ENCODE measurements around the gene WIPF1. TPM values are rescaled to one million over a fixed set of nuclear protein-coding genes. Genes with fewer than 3 reads are reported as not detected.

WIPF1 gene
- total and polyA plus RNA-seq, 4 donors, result 18.5 to 64.1 (median 49.0) TPM

DNA sequence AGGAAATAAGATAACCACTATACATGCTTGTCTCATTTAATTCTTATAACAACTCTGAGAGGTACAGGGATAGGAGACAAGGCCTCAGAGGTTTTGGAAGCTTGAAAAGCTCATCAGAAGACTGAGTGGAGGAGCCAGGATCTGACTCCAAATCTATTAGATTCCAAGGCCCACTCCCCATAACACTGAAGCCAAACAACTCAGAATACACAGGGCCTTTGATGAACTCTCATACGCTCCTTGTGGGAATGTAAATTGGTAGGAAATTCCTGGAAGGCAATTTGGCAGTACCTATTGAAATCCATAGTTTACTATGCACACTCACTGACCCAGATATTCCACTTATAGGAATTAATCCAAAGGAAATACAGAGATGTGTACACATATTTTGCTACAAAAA, 27.9 kb downstream of the WIPF1 start:
- TF ChIP-seq, protein P1, sequence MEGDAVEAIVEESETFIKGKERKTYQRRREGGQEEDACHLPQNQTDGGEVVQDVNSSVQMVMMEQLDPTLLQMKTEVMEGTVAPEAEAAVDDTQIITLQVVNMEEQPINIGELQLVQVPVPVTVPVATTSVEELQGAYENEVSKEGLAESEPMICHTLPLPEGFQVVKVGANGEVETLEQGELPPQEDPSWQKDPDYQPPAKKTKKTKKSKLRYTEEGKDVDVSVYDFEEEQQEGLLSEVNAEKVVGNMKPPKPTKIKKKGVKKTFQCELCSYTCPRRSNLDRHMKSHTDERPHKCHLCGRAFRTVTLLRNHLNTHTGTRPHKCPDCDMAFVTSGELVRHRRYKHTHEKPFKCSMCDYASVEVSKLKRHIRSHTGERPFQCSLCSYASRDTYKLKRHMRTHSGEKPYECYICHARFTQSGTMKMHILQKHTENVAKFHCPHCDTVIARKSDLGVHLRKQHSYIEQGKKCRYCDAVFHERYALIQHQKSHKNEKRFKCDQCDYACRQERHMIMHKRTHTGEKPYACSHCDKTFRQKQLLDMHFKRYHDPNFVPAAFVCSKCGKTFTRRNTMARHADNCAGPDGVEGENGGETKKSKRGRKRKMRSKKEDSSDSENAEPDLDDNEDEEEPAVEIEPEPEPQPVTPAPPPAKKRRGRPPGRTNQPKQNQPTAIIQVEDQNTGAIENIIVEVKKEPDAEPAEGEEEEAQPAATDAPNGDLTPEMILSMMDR (IDR thresholded peaks at IDR 0.05; ENCODE audit: control extremely low read depth, extremely low read depth), result no peak
- no peak for ATAC-seq (ENCODE audit: insufficient read depth, low FRiP score)

DNA sequence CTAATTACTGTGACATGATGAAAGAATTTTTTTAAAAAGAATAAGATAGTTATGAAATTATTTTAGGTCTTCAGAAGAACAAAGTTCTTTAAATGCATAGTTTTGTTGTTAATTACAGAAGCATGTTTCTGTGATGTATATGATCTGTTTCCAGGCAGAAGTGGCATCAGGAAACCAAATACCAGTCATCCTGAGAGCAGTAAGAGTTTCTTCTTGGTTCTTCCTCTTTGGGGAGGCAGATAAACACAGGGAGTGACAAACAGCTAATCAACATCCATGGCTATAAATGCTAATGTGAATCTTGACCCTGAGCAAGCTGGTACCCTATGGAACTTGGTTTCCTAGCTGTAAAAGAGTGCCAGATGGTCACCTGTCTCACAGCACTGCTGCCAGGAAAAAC, 29.2 kb downstream of the WIPF1 start:
- Histone ChIP-seq H3K4me3 (no peak overlapping the region), H3K27ac (ENCODE audit: low read depth in 1 of 2, low read length in 1 of 2) (no peak overlapping the region), H3K27me3 (ENCODE audit: control insufficient read depth in 3 of 3, insufficient read depth in 3 of 3, low read length in 2 of 3) (no peaks in the 10 kb centered on the region), H3K9me3 (ENCODE audit: control insufficient read depth in 4 of 4, insufficient read depth in 3 of 4, low read length in 3 of 4) (no peaks in the 10 kb centered on the region), H3K4me1 (ENCODE audit: control insufficient read depth in 5 of 5, insufficient read depth in 5 of 5, low read length in 5 of 5) (peaks cover 0 to 2% (median 0%) of the 10 kb centered on the region in 5 donors), H3K36me3 (ENCODE audit: control insufficient read depth in 4 of 4, insufficient read depth in 4 of 4, low read length in 4 of 4) (peaks cover 16 to 23% (median 18%) of the 10 kb centered on the region in 4 donors), H3K9ac (ENCODE audit: insufficient read depth in 1 of 2, low read length in 2 of 2) (no peak overlapping the region)
- TF ChIP-seq, protein P1 (IDR thresholded peaks at IDR 0.05; ENCODE audit: control extremely low read depth, extremely low read depth), result no peak
- no peak for ATAC-seq (ENCODE audit: insufficient read depth, low FRiP score)
- no peak for DNase-seq

More for the DNA sequence above, 27.9 kb downstream of the WIPF1 start:
- Histone ChIP-seq H3K4me3 (no peak overlapping the region), H3K27me3 (ENCODE audit: control insufficient read depth in 3 of 3, insufficient read depth in 3 of 3, low read length in 2 of 3) (no peaks in the 10 kb centered on the region), H3K27ac (ENCODE audit: low read depth in 1 of 2, low read length in 1 of 2) (no peak overlapping the region), H3K4me1 (ENCODE audit: control insufficient read depth in 5 of 5, insufficient read depth in 5 of 5, low read length in 5 of 5) (peaks cover 0 to 9% (median 0%) of the 10 kb centered on the region in 5 donors), H3K36me3 (ENCODE audit: control insufficient read depth in 4 of 4, insufficient read depth in 4 of 4, low read length in 4 of 4) (peaks cover 16 to 21% (median 19%) of the 10 kb centered on the region in 4 donors), H3K9ac (ENCODE audit: insufficient read depth in 1 of 2, low read length in 2 of 2) (no peak overlapping the region), H3K9me3 (ENCODE audit: control insufficient read depth in 4 of 4, insufficient read depth in 3 of 4, low read length in 3 of 4) (no peaks in the 10 kb centered on the region)
- DNase-seq, result no peak
- WGBS, 2 donors, result 0 to 97% methylated on average over 1 of the region's 1 CpG

DNA sequence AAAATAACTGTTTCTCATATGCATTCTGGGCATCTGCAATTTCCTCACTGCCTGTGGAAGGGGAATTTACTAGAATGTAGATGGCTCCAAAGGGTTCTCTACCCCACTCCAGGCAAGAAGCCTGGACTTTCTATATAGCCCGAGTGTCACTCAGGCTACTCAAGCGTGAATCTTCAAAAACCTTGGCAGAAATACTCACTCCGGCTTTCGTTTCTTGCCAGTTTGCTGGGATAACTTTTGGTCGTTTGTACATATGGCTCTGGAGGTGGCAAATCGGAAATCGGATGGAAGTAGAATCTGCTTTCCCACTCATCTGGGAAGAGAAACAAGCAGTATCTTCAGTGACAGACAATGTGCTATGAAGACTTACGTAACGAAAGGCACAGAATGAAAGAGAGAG, 30.7 kb downstream of the WIPF1 start:
- Histone ChIP-seq H3K27me3 (ENCODE audit: control insufficient read depth in 3 of 3, insufficient read depth in 3 of 3, low read length in 2 of 3) (no peaks in the 10 kb centered on the region), H3K36me3 (ENCODE audit: control insufficient read depth in 4 of 4, insufficient read depth in 4 of 4, low read length in 4 of 4) (peaks cover 16 to 26% (median 21%) of the 10 kb centered on the region in 4 donors), H3K4me3 (no peak overlapping the region), H3K27ac (ENCODE audit: low read depth in 1 of 2, low read length in 1 of 2) (no peak overlapping the region), H3K4me1 (ENCODE audit: control insufficient read depth in 5 of 5, insufficient read depth in 5 of 5, low read length in 5 of 5) (peaks cover 0 to 6% (median 0%) of the 10 kb centered on the region in 5 donors), H3K9me3 (ENCODE audit: control insufficient read depth in 4 of 4, insufficient read depth in 3 of 4, low read length in 3 of 4) (no peaks in the 10 kb centered on the region), H3K9ac (ENCODE audit: insufficient read depth in 1 of 2, low read length in 2 of 2) (no peak overlapping the region)
- DNase-seq (no peak), ATAC-seq (ENCODE audit: insufficient read depth, low FRiP score) (no peak)
- TF ChIP-seq, protein P1 (IDR thresholded peaks at IDR 0.05; ENCODE audit: control extremely low read depth, extremely low read depth), result no peak
- 96 to 97% methylated on average over 9 of the region's 9 CpGs for WGBS, 2 donors
